ENCODE results near the gene OSBPL8.

- no peak for TF ChIP-seq CTCF (IDR thresholded peaks at IDR 0.05)
- TF ChIP-seq POLR2A (IDR thresholded peaks at IDR 0.05): no peak
- TF ChIP-seq POLR2AphosphoS5 (IDR thresholded peaks at IDR 0.05): no peak
Measured at GRCh38 chr12:76464631-76465166, 94.9 kb downstream of the OSBPL8 start.

Data from breast epithelium (tissue), 3 donors.